GM06990 (cell line): ENCODE measurements around the gene RAI14.

Experiments
- DNase-seq: peaks from one replicate; pipeline ENCODE4 v3.0.0-alpha.2; 2011; ENCODE audit not compliant: insufficient read length; ENCODE audit errors: extremely low read depth
- H3K27me3 ChIP-seq: replicated peaks from 2 replicates; pipeline ENCODE4 v1.6.0; 2011; ENCODE audit warnings: low read length; ENCODE audit not compliant: control insufficient read depth, insufficient read depth
- H3K36me3 ChIP-seq: 2 replicates; pipeline ENCODE4 v1.5.1; 2011; ENCODE audit warnings: low read length; ENCODE audit not compliant: control insufficient read depth, insufficient read depth
- H3K4me3 ChIP-seq: replicated peaks from 2 replicates; pipeline ENCODE4 v1.5.1; 2011; ENCODE audit warnings: low read depth, mild to moderate bottlenecking, control low read depth, low read length
- TF ChIP-seq, protein P1 (sequence below): IDR thresholded peaks from 2 replicates; pipeline ENCODE4 v1.5.1; 2011; ENCODE audit warnings: low read length, control low read depth, mild to moderate bottlenecking, inconsistent platforms; ENCODE audit not compliant: insufficient read depth, poor library complexity, severe bottlenecking

RAI14 gene

DNA sequence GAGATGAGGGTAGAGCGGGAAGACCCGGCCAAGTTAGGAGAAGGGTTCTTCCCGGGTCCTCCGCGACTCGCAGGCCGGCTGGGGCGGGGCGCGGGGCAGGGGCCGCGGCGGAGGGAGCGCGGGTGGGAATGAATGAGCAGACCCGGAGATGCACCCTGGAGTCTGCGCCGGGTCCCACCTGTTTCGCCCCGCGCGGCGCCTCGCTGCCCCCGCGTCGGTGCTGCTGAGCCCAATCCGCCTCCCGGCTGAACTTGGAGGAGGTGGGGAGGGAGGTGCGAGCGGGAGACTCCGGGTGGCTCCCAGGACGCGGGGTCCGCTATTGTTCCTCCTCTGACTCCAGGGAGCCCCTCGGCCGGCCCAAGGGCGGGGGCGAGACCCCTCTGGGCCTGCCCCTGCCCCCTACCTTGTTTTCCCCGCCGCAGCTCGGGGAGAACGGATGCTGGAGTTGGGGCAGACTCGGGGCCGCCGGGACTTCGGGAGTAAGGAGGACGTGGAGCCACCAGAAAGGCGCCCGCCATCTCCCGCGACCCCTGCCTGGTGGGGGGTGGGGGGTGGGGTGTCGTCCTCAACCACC, 659 bp downstream of the RAI14 start:
- Histone ChIP-seq H3K27me3 (no peaks in the 10 kb centered on the region; the same call in none of the 2 replicates), H3K4me3 (peak overlapping the region; percentile 64), H3K36me3 (no peaks in the 10 kb centered on the region)
- DNase-seq: peak; percentile 34
- TF ChIP-seq, protein P1, sequence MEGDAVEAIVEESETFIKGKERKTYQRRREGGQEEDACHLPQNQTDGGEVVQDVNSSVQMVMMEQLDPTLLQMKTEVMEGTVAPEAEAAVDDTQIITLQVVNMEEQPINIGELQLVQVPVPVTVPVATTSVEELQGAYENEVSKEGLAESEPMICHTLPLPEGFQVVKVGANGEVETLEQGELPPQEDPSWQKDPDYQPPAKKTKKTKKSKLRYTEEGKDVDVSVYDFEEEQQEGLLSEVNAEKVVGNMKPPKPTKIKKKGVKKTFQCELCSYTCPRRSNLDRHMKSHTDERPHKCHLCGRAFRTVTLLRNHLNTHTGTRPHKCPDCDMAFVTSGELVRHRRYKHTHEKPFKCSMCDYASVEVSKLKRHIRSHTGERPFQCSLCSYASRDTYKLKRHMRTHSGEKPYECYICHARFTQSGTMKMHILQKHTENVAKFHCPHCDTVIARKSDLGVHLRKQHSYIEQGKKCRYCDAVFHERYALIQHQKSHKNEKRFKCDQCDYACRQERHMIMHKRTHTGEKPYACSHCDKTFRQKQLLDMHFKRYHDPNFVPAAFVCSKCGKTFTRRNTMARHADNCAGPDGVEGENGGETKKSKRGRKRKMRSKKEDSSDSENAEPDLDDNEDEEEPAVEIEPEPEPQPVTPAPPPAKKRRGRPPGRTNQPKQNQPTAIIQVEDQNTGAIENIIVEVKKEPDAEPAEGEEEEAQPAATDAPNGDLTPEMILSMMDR: no peak

DNA sequence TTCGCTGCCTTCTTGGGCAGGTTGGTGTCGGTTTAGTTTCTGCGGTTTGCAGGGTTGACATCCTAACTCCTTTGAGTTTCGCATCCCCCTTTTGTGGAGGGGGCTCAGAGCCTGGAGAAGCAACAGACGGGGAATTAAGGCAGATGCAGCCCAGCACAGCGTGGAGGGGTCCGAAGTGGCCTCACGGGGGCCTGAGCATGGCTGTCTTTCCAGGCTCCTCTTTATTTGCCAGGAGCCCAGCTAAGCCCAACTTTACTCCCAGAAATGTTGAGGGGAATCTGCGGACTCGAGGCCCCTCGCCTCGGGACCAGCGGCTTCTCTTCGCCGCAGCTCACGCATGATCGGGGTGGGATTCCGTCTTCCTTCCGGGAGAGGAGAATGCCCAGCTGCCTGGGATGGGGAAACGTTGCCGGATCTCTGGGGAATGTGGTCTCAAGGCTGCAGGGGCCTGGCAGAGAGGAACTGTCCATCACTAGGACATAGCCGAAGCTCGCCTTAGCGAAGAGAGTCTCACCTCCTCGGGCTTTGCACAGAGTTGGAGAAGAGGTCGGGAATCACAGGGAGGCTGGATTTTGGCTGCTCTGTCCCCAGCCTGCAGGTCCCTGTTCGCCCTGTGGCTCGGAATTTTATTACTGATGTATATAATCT, 1.3 kb downstream of the RAI14 start:
- TF ChIP-seq, protein P1: no peak
- no peaks in the 10 kb centered on the region for H3K36me3 ChIP-seq
- no peaks in the 10 kb centered on the region; the same call in none of the 2 replicates for H3K27me3 ChIP-seq
- peak; percentile 21 for DNase-seq
- H3K4me3 ChIP-seq: peak overlapping the region; percentile 64

DNA sequence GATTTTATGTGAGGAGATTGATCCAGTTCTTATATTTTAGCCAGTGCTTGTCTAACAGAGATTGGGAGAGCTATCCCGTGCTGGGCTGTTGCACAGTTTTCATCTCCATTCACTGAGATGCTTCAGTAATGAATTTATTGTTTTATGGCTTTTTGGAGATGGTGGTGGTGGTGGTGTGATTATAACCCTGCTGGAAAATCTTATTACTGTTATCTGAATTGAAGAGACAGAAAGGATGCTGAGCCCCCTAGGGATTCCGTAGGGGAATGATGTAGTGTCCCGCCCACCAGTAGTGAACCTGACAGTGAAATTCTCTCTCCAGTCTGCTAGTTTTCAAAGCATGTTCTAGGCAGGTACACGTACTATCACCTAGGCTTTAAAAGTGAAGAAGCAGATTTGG, 1.9 kb downstream of the RAI14 start:
- Histone ChIP-seq H3K4me3 (no peak overlapping the region), H3K36me3 (no peaks in the 10 kb centered on the region), H3K27me3 (no peaks in the 10 kb centered on the region; the same call in none of the 2 replicates)
- TF ChIP-seq, protein P1: no peak
- DNase-seq: no peak

DNA sequence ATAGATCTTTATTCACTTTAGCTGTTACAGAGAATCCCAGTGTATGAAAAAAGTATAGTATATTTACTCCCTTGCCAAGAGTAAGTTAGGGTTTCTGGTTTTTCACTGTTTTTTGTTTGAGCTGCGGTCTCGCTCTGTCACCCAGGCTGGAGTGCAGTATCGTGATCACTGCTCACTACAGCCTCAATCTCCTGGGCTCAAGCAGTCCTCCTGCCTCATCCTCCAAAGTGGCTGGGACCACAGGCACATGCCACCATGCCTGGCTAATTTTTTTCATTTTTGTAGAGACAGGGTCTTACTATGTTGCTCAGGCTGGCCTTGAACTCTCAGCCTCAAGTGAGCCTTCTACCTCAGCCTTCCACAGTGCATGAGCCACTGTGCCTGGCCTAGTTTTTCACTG, 3.0 kb downstream of the RAI14 start:
- TF ChIP-seq, protein P1: no peak
- no peak for DNase-seq
- Histone ChIP-seq H3K27me3 (no peaks in the 10 kb centered on the region; the same call in none of the 2 replicates), H3K4me3 (no peak overlapping the region), H3K36me3 (no peaks in the 10 kb centered on the region)

DNA sequence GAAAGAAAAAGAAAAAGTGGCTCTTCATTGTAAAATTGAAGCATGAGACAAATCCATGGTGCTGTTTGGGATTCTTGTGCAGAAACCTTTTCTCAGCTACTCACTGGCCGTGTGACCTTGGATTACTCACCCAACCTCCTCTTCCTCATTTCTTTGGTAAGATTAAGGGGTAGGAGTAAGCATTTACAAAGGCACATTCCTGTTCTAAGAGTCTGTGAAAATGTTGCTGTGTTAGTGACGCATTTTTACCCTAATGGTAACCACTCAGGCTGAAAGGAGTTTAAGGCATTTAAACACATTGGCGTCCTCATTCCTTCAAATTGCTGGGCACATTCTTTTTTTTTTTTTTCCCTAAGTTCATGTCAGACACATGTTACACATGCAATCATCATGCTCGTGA, 4.3 kb downstream of the RAI14 start:
- DNase-seq: no peak
- Histone ChIP-seq H3K27me3 (no peaks in the 10 kb centered on the region; the same call in 1 of the 2 replicates), H3K36me3 (no peaks in the 10 kb centered on the region), H3K4me3 (no peak overlapping the region)
- TF ChIP-seq, protein P1: no peak
